GM12874 (cell line): Measurements from ENCODE around the gene NDUFB7.

ENCODE experiments used
- TF ChIP-seq, protein P1 (sequence below): IDR thresholded peaks from 2 replicates; pipeline ENCODE4 v1.5.1; 2011; ENCODE audit warnings: low read depth, mild to moderate bottlenecking, control low read depth, low read length, moderate library complexity; ENCODE audit not compliant: insufficient read depth

The NDUFB7 gene

GRCh38 chr19:14551134-14552005 lies 20.5 kb downstream of the NDUFB7 start:
- TF ChIP-seq, protein P1, sequence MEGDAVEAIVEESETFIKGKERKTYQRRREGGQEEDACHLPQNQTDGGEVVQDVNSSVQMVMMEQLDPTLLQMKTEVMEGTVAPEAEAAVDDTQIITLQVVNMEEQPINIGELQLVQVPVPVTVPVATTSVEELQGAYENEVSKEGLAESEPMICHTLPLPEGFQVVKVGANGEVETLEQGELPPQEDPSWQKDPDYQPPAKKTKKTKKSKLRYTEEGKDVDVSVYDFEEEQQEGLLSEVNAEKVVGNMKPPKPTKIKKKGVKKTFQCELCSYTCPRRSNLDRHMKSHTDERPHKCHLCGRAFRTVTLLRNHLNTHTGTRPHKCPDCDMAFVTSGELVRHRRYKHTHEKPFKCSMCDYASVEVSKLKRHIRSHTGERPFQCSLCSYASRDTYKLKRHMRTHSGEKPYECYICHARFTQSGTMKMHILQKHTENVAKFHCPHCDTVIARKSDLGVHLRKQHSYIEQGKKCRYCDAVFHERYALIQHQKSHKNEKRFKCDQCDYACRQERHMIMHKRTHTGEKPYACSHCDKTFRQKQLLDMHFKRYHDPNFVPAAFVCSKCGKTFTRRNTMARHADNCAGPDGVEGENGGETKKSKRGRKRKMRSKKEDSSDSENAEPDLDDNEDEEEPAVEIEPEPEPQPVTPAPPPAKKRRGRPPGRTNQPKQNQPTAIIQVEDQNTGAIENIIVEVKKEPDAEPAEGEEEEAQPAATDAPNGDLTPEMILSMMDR: peak; percentile 57

- TF ChIP-seq, protein P1: no peak
These were observed 21.6 kb downstream of the NDUFB7 start for GRCh38 chr19:14550201-14550754.

GRCh38 chr19:14545716-14546082 lies 26.2 kb downstream of the NDUFB7 start:
- TF ChIP-seq, protein P1: no peak

GRCh38 chr19:14544977-14545715 lies 26.7 kb downstream of the NDUFB7 start:
- TF ChIP-seq, protein P1: no peak

- TF ChIP-seq, protein P1: no peak
These were observed 27.8 kb downstream of the NDUFB7 start for GRCh38 chr19:14544047-14544446.

- TF ChIP-seq, protein P1: no peak
These were observed 29.0 kb downstream of the NDUFB7 start for GRCh38 chr19:14542711-14543328.

- TF ChIP-seq, protein P1: no peak
These were observed 30.9 kb downstream of the NDUFB7 start for GRCh38 chr19:14540741-14541525.
